SK-N-SH (cell line): ENCODE results near the gene MMP3. TPM values are rescaled to one million over a fixed set of nuclear protein-coding genes. Genes with fewer than 3 reads are reported as not detected.

ENCODE experiments used
- CTCF ChIA-PET: fragments of 300-600, 350-600 bp; formaldehyde crosslinking; extraction: SDS; loops from one replicate; lab custom pipeline; 2021; lab: Yijun Ruan, JAX
- POLR2A ChIA-PET: fragments of 350-600 bp; sonication (Branson Sonifier 250); formaldehyde crosslinking; extraction: SDS; loops from one replicate; lab custom pipeline; 2020; ENCODE audit warnings: antibody characterized with exemption, inconsistent platforms; lab: Yijun Ruan, JAX
- DNase-seq: peaks from one replicate; pipeline ENCODE4 v3.0.0; 2012
- H2AFZ ChIP-seq: fragments of 200-600 bp; sonication (generic); 2 replicates; pipeline ENCODE4 v1.8.1; 2016; ENCODE audit warnings: antibody characterized with exemption, mild to moderate bottlenecking, low read depth
- H3F3A ChIP-seq: fragments of 200-600 bp; sonication (generic); replicated peaks from 2 replicates; pipeline ENCODE3; 2016; ENCODE audit warnings: antibody characterized with exemption, mild to moderate bottlenecking; ENCODE audit not compliant: insufficient read depth
- H3K27ac ChIP-seq, 2 experiments: fragments of 200-500 bp in 1 of 2; fragments of 200-600 bp in 1 of 2; sonication (Bioruptor generic) in 1 of 2; sonication (generic), shearing (Covaris generic) in 1 of 2; 2 replicates each; pipeline versions ENCODE4 v1.5.1 to v1.6.1; 2014 to 2016; ENCODE audit warnings: low read depth in 2 of 2, inconsistent platforms in 1 of 2, low read length in 1 of 2, mild to moderate bottlenecking in 1 of 2, mixed read lengths in 1 of 2
- H3K27me3 ChIP-seq: fragments of 200-600 bp; sonication (generic), shearing (Covaris generic); 2 replicates; pipeline ENCODE4 v1.6.1; 2016; ENCODE audit warnings: mixed run types; ENCODE audit not compliant: insufficient read depth
- H3K36me3 ChIP-seq, 2 experiments: fragments of 200-500 bp in 1 of 2; fragments of 200-600 bp in 1 of 2; sonication (Bioruptor generic) in 1 of 2; sonication (generic) in 1 of 2; replicated peaks in 1 of 2; 2 replicates each; pipeline versions ENCODE3 to v1.5.1; 2014 to 2016; ENCODE audit warnings: low read length in 1 of 2, mild to moderate bottlenecking in 1 of 2; ENCODE audit not compliant: insufficient read depth in 2 of 2, control insufficient read depth in 1 of 2
- H3K4me1 ChIP-seq, 2 experiments: fragments of 200-500 bp in 1 of 2; fragments of 200-600 bp in 1 of 2; sonication (Bioruptor generic) in 1 of 2; sonication (generic), shearing (Covaris generic) in 1 of 2; 2 replicates each; pipeline versions ENCODE4 v1.5.1 to v1.6.1; 2014 to 2016; ENCODE audit warnings: low read depth in 1 of 2, low read length in 1 of 2, mixed run types in 1 of 2; ENCODE audit not compliant: insufficient read depth in 2 of 2, control insufficient read depth in 1 of 2
- H3K4me2 ChIP-seq: fragments of 200-600 bp; sonication (generic), shearing (Covaris generic); 2 replicates; pipeline ENCODE4 v1.6.1; 2017; ENCODE audit warnings: mixed run types
- H3K4me3 ChIP-seq, 2 experiments: fragments of 200-500 bp in 1 of 2; fragments of 200-600 bp in 1 of 2; sonication (Bioruptor generic) in 1 of 2; sonication (generic), shearing (Covaris generic) in 1 of 2; 2 replicates each; pipeline versions ENCODE4 v1.5.1 to v1.8.1; 2014 to 2016; ENCODE audit warnings: low read depth in 2 of 2, inconsistent platforms in 1 of 2, low read length in 1 of 2, mild to moderate bottlenecking in 1 of 2, mixed read lengths in 1 of 2, moderate library complexity in 1 of 2
- H3K79me2 ChIP-seq: fragments of 200-600 bp; sonication (generic); 2 replicates; pipeline ENCODE4 v1.8.1; 2017; ENCODE audit warnings: mild to moderate bottlenecking; ENCODE audit not compliant: insufficient read depth
- H3K9ac ChIP-seq: fragments of 200-600 bp; sonication (generic); 2 replicates; pipeline ENCODE4 v1.6.1; 2017; ENCODE audit warnings: mixed run types
- H3K9me2 ChIP-seq: fragments of 200-600 bp; sonication (generic); 2 replicates; pipeline ENCODE4 v1.6.1; 2017; ENCODE audit warnings: mixed run types
- H3K9me3 ChIP-seq: fragments of 200-600 bp; sonication (generic); 2 replicates; pipeline ENCODE4 v1.6.1; 2017; ENCODE audit warnings: mixed run types, mild to moderate bottlenecking, moderate library complexity
- H4K20me1 ChIP-seq: fragments of 200-600 bp; sonication (generic); 2 replicates; pipeline ENCODE4 v1.6.1; 2017; ENCODE audit warnings: mild to moderate bottlenecking, mixed run types; ENCODE audit not compliant: insufficient read depth
- CHD2 ChIP-seq: fragments of 150-350 bp; IDR thresholded peaks from 2 replicates; pipeline ENCODE4 v1.6.1; 2018; ENCODE audit warnings: low read length; ENCODE audit not compliant: partially characterized antibody
- ELF1 ChIP-seq: IDR thresholded peaks from 2 replicates; pipeline ENCODE4 v1.4.0; 2012
- EZH2phosphoT487 ChIP-seq: fragments of 200-600 bp; sonication (generic); IDR thresholded peaks from 2 replicates; pipeline ENCODE4 v1.6.1; 2017; ENCODE audit warnings: low read depth, mixed run types, mild to moderate bottlenecking, antibody characterized with exemption, moderate library complexity, borderline replicate concordance
- FOXM1 ChIP-seq: IDR thresholded peaks from 2 replicates; pipeline ENCODE4 v1.4.0; 2012; ENCODE audit warnings: low read depth, mild to moderate bottlenecking
- GABPA ChIP-seq: IDR thresholded peaks from 2 replicates; pipeline ENCODE4 v1.4.0; 2012; ENCODE audit warnings: low read depth, mild to moderate bottlenecking
- JUND ChIP-seq: IDR thresholded peaks from 2 replicates; pipeline ENCODE4 v1.4.0; 2012
- MEF2A ChIP-seq: IDR thresholded peaks from 2 replicates; pipeline ENCODE4 v1.4.0; 2012; ENCODE audit warnings: low read depth, borderline replicate concordance
- MXI1 ChIP-seq: IDR thresholded peaks from 2 replicates; pipeline ENCODE4 v1.6.1; 2012; ENCODE audit warnings: mild to moderate bottlenecking, low read depth, low read length, improper control_type of control experiment
- POLR2AphosphoS5 ChIP-seq: IDR thresholded peaks from 2 replicates; pipeline ENCODE4 v1.6.1; 2012; ENCODE audit warnings: low read depth, low read length
- RAD21 ChIP-seq: IDR thresholded peaks from 2 replicates; pipeline ENCODE4 v1.6.1; 2012; ENCODE audit warnings: mild to moderate bottlenecking, low read length
- RCOR1 ChIP-seq: fragments of 150-350 bp; IDR thresholded peaks from 2 replicates; pipeline ENCODE4 v1.6.1; 2017; ENCODE audit warnings: antibody characterized with exemption, low read length
- RFX5 ChIP-seq: IDR thresholded peaks from 2 replicates; pipeline ENCODE4 v1.6.1; 2012; ENCODE audit warnings: mild to moderate bottlenecking, improper control_type of control experiment, low read length
- RXRA ChIP-seq: IDR thresholded peaks from 2 replicates; pipeline ENCODE4 v1.4.0; 2012; ENCODE audit warnings: low read depth, mild to moderate bottlenecking, borderline replicate concordance
- SIN3A ChIP-seq: IDR thresholded peaks from 2 replicates; pipeline ENCODE4 v1.6.1; 2012; ENCODE audit warnings: low read depth, mild to moderate bottlenecking, low read length, moderate library complexity, borderline replicate concordance
- TCF12 ChIP-seq: IDR thresholded peaks from 2 replicates; pipeline ENCODE4 v1.4.0; 2012
- USF1 ChIP-seq: IDR thresholded peaks from 2 replicates; pipeline ENCODE4 v1.4.0; 2012; ENCODE audit warnings: low read depth, borderline replicate concordance
- USF2 ChIP-seq: fragments of 150-350 bp; IDR thresholded peaks from 2 replicates; pipeline ENCODE4 v1.6.1; 2017; ENCODE audit warnings: antibody characterized with exemption, low read length, low read depth, borderline replicate concordance
- YY1 ChIP-seq: IDR thresholded peaks from 2 replicates; pipeline ENCODE4 v1.4.0; 2012; ENCODE audit warnings: low read depth, mild to moderate bottlenecking
- ZBTB33 ChIP-seq: IDR thresholded peaks from 2 replicates; pipeline ENCODE4 v1.4.0; 2012; ENCODE audit warnings: low read depth, borderline replicate concordance
- WGBS: methylation state at CpG from one replicate; pipeline ENCODE4 v1.1.6; 2017; ENCODE audit warnings: low lambda C conversion rate; 5-methylcytosine and 5-hydroxymethylcytosine counted together
- polyA plus RNA-seq, 3 experiments: library from polyadenylated mRNA; depleted of rRNA; stranded (reverse); fragments of >200 nt; gene quantifications; 2 replicates each; pipeline ENCODE4 v1.2.3, GENCODE V29; 2012

Gene MMP3
- polyA plus RNA-seq, 1 of the 3 experiments (the other 2 are of a cell fraction) = 39.3 TPM

DNA sequence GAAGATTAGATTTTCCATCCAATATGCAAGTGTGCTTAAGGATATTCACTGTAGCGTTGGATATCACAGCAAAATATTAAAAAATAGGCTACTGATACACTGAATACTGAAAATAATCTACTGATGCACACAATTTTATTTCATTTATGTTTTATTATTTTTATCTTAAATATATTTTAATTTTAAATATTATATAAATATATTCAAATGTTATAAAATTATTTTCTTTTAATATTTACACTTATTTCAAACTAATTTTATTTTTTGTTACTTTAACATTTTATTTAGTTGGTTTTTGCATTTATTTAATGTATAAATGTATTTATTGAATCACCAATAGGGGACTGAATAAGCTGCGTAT is 12.3 kb downstream of the MMP3 start:
- Histone ChIP-seq H3K4me2 (peak overlapping the region; percentile 68; the same call in 1 of the 2 replicates), H3K9ac (no peak overlapping the region), H3K27me3 (no peaks in the 10 kb centered on the region), H3K9me2 (no peaks in the 10 kb centered on the region), H4K20me1 (no peaks in the 10 kb centered on the region), H3K4me3 (no peak overlapping the region; a peak in 1 of 4 replicates), H3K9me3 (no peaks in the 10 kb centered on the region), H3K79me2 (no peaks in the 10 kb centered on the region), H3F3A (peaks cover 2% of the 10 kb centered on the region), H3K27ac (no peak overlapping the region), H3K36me3 (no peaks in the 10 kb centered on the region), H2AFZ (0 out of 2 replicates have a peak overlapping the region, but pooled peaks have one; percentile 25), H3K4me1 (peaks cover 0 to 19% of the 10 kb centered on the region in 2 experiments; a peak in 3 of 4 replicates)
- 24% methylated on average over 2 of the region's 2 CpGs for WGBS
- TF ChIP-seq EZH2phosphoT487 (no peak), USF1 (no peak), RFX5 (no peak), MXI1 (no peak), GABPA (no peak), YY1 (no peak), ELF1 (no peak), USF2 (no peak), RAD21 (no peak), FOXM1 (no peak), MEF2A (no peak), RXRA (no peak), SIN3A (no peak), ZBTB33 (no peak), POLR2AphosphoS5 (no peak), JUND (no peak), CHD2 (no peak), TCF12 (no peak), RCOR1 (no peak)
- ChIA-PET POLR2A (no interaction called here), CTCF (interaction anchor here (0.6 to 1.0 kb wide), 2 partner anchors 9 to 155 kb away, joined by 3 to 4 read pairs; no protein-coding TSS in a partner anchor)
- DNase-seq = no peak
